H1 (cell line): ENCODE measurements around the gene HLA-DMB. TPM values are rescaled to one million over a fixed set of nuclear protein-coding genes. Genes with fewer than 3 reads are reported as not detected.

Experiments used
- CTCF ChIA-PET: fragments of 300-600 bp; sonication (Branson Sonifier 250); formaldehyde crosslinking; loops from one replicate; lab custom pipeline; 2021; ENCODE audit not compliant: partially characterized antibody; lab: Charles Lee
- POLR2A ChIA-PET: fragments of 300-600 bp; sonication (Branson Sonifier 250); formaldehyde crosslinking; loops from one replicate; lab custom pipeline; 2021; ENCODE audit warnings: inconsistent platforms; ENCODE audit not compliant: partially characterized antibody; lab: Charles Lee
- DNase-seq, 2 experiments: peaks; one replicate each; pipeline versions ENCODE4 v3.0.0 to v3.0.0-alpha.2; 2010 to 2022; ENCODE audit warnings: low spot score in 2 of 2, low read depth in 1 of 2, mixed read lengths in 1 of 2
- FAIRE-seq: peaks from 2 replicates; lab custom pipeline; 2011; peaks lifted over from hg19 to GRCh38; lab: Jason Lieb, UNC
- H2AFZ ChIP-seq: 2 replicates; pipeline ENCODE4 v1.8.1; 2012; ENCODE audit warnings: low read length, inconsistent platforms
- H2AK5ac ChIP-seq: 2 replicates; pipeline ENCODE4 v1.6.1; 2013; ENCODE audit warnings: low read depth, low read length
- H2BK120ac ChIP-seq: replicated peaks from 2 replicates; pipeline ENCODE3; 2013; ENCODE audit warnings: low read depth, low read length, inconsistent platforms
- H2BK12ac ChIP-seq: 2 replicates; pipeline ENCODE4 v1.6.1; 2013; ENCODE audit warnings: low read depth, low read length
- H2BK15ac ChIP-seq: 2 replicates; pipeline ENCODE4 v1.6.1; 2013; ENCODE audit warnings: low read length
- H2BK20ac ChIP-seq: 2 replicates; pipeline ENCODE4 v1.6.1; 2013; ENCODE audit warnings: low read length
- H2BK5ac ChIP-seq: 2 replicates; pipeline ENCODE4 v1.6.1; 2013; ENCODE audit warnings: low read depth, low read length
- H3K14ac ChIP-seq: 2 replicates; pipeline ENCODE4 v1.6.1; 2013; ENCODE audit warnings: inconsistent platforms; ENCODE audit not compliant: insufficient read length
- H3K18ac ChIP-seq: 2 replicates; pipeline ENCODE4 v1.6.1; 2013; ENCODE audit warnings: low read length; ENCODE audit errors: extremely low read depth
- H3K23ac ChIP-seq: 2 replicates; pipeline ENCODE4 v1.6.1; 2013; ENCODE audit warnings: inconsistent platforms; ENCODE audit not compliant: insufficient read length
- H3K23me2 ChIP-seq: 2 replicates; pipeline ENCODE4 v1.6.1; 2013; ENCODE audit warnings: low read depth, low read length
- H3K27ac ChIP-seq: 2 replicates; pipeline ENCODE4 v1.6.1; 2011; ENCODE audit warnings: low read depth, low read length, inconsistent platforms
- H3K27me3 ChIP-seq, 4 experiments: replicated peaks in 1 of 4; 1 replicate in 1 of 4; 2 replicates in 3 of 4; pipeline versions ENCODE4 v1.6.1 to v1.8.1; 2011 to 2013; ENCODE audit warnings: low read length in 3 of 4, mild to moderate bottlenecking in 3 of 4, inconsistent platforms in 2 of 4, mixed read lengths in 2 of 4, moderate library complexity in 1 of 4; ENCODE audit not compliant: control insufficient read depth in 3 of 4, insufficient read depth in 3 of 4; ENCODE audit errors: extremely low read depth in 1 of 4
- H3K36me3 ChIP-seq, 4 experiments: 2 replicates each; pipeline versions ENCODE4 v1.6.1 to v1.8.1; 2011 to 2013; ENCODE audit warnings: mild to moderate bottlenecking in 4 of 4, low read length in 3 of 4, moderate library complexity in 2 of 4, control low read depth in 1 of 4, inconsistent platforms in 1 of 4; ENCODE audit not compliant: insufficient read depth in 4 of 4, control insufficient read depth in 2 of 4
- H3K4ac ChIP-seq: replicated peaks from 2 replicates; pipeline ENCODE3; 2013; ENCODE audit warnings: low read length, low read depth, mixed read lengths, inconsistent platforms; ENCODE audit not compliant: insufficient read length
- H3K4me1 ChIP-seq, 4 experiments: replicated peaks in 1 of 4; 1 replicate in 1 of 4; 2 replicates in 3 of 4; pipeline versions ENCODE4 v1.6.1 to v1.8.1; 2011 to 2013; ENCODE audit warnings: low read length in 3 of 4, inconsistent platforms in 2 of 4, mixed read lengths in 1 of 4; ENCODE audit not compliant: insufficient read depth in 4 of 4, control insufficient read depth in 3 of 4
- H3K4me2 ChIP-seq, 2 experiments: 2 replicates each; pipeline versions ENCODE4 v1.6.1 to v1.8.1; 2011 to 2013; ENCODE audit warnings: low read depth in 2 of 2, low read length in 2 of 2, control low read depth in 1 of 2, inconsistent platforms in 1 of 2, mild to moderate bottlenecking in 1 of 2; ENCODE audit not compliant: insufficient read depth in 1 of 2
- H3K4me3 ChIP-seq, 4 experiments: fragments of 200-600, 300-600 bp in 1 of 4; sonication (generic), shearing (Covaris generic), sonication (Bioruptor Twin) in 1 of 4; 2 replicates each; pipeline versions ENCODE4 v1.5.1 to v1.8.1; 2011 to 2016; ENCODE audit warnings: low read length in 4 of 4, low read depth in 3 of 4, control low read depth in 2 of 4, inconsistent platforms in 2 of 4, mild to moderate bottlenecking in 2 of 4, mixed read lengths in 1 of 4, moderate library complexity in 1 of 4; ENCODE audit not compliant: insufficient read depth in 2 of 4; ENCODE audit errors: extremely low read depth in 1 of 4
- H3K56ac ChIP-seq: replicated peaks from 2 replicates; pipeline ENCODE3; 2013; ENCODE audit warnings: low read depth, mild to moderate bottlenecking, mixed read lengths, low read length, inconsistent platforms; ENCODE audit not compliant: insufficient read length
- H3K79me1 ChIP-seq: 2 replicates; pipeline ENCODE4 v1.6.1; 2013; ENCODE audit warnings: low read depth, low read length, control low read depth
- H3K79me2 ChIP-seq, 2 experiments: 2 replicates each; pipeline versions ENCODE4 v1.6.1 to v1.8.1; 2012 to 2013; ENCODE audit warnings: low read length in 2 of 2, mild to moderate bottlenecking in 2 of 2, inconsistent platforms in 1 of 2; ENCODE audit not compliant: insufficient read depth in 2 of 2, control insufficient read depth in 1 of 2
- H3K9ac ChIP-seq, 4 experiments: replicated peaks in 1 of 4; 1 replicate in 1 of 4; 2 replicates in 3 of 4; pipeline versions ENCODE4 v1.6.1 to v1.8.1; 2011 to 2013; ENCODE audit warnings: low read depth in 3 of 4, low read length in 3 of 4, control low read depth in 2 of 4, mild to moderate bottlenecking in 2 of 4, moderate library complexity in 2 of 4, inconsistent platforms in 1 of 4; ENCODE audit errors: extremely low read depth in 1 of 4
- H3K9me3 ChIP-seq, 2 experiments: 2 replicates each; pipeline versions ENCODE4 v1.6.1 to v1.8.1; 2012 to 2013; ENCODE audit warnings: mild to moderate bottlenecking in 2 of 2, moderate library complexity in 2 of 2, control low read depth in 1 of 2, inconsistent platforms in 1 of 2, low read depth in 1 of 2, low read length in 1 of 2, mixed read lengths in 1 of 2; ENCODE audit not compliant: insufficient read depth in 2 of 2
- H4K20me1 ChIP-seq, 2 experiments: replicated peaks in 1 of 2; 2 replicates each; pipeline versions ENCODE3 to v1.8.1; 2011 to 2013; ENCODE audit warnings: inconsistent platforms in 2 of 2, low read length in 2 of 2, mild to moderate bottlenecking in 1 of 2; ENCODE audit not compliant: insufficient read depth in 2 of 2, control insufficient read depth in 1 of 2
- H4K5ac ChIP-seq: 2 replicates; pipeline ENCODE4 v1.6.1; 2013; ENCODE audit warnings: low read length, low read depth, mixed read lengths, inconsistent platforms; ENCODE audit not compliant: insufficient read length
- H4K8ac ChIP-seq: 2 replicates; pipeline ENCODE4 v1.8.0; 2013; ENCODE audit warnings: mild to moderate bottlenecking, moderate library complexity, low read length, inconsistent platforms; ENCODE audit not compliant: insufficient read depth; ENCODE audit errors: extremely low read depth
- H4K91ac ChIP-seq: replicated peaks from 2 replicates; pipeline ENCODE3; 2013; ENCODE audit warnings: low read length, mixed read lengths, inconsistent platforms; ENCODE audit not compliant: insufficient read length
- BRCA1 ChIP-seq: IDR thresholded peaks from 2 replicates; pipeline ENCODE4 v1.6.1; 2012; ENCODE audit warnings: low read depth, low read length, improper control_type of control experiment
- CTCF ChIP-seq, 3 experiments: IDR thresholded peaks; 1 replicate in 2 of 3; 2 replicates in 1 of 3; pipeline versions ENCODE4 v1.5.1 to v1.6.1; 2011; ENCODE audit warnings: low read length in 3 of 3, mild to moderate bottlenecking in 3 of 3, inconsistent platforms in 2 of 3, low read depth in 1 of 3, moderate library complexity in 1 of 3; ENCODE audit not compliant: insufficient read depth in 1 of 3; ENCODE audit errors: control extremely low read depth in 1 of 3
- GABPA ChIP-seq: IDR thresholded peaks from 2 replicates; pipeline ENCODE4 v1.6.1; 2011; ENCODE audit warnings: mild to moderate bottlenecking, low read length, moderate library complexity, borderline replicate concordance; ENCODE audit not compliant: insufficient read depth
- KDM5A ChIP-seq: fragments of 200-600 bp; IDR thresholded peaks from 2 replicates; pipeline ENCODE4 v1.7.1; 2012; ENCODE audit warnings: mild to moderate bottlenecking, low read length, inconsistent platforms, mixed read lengths
- MAFK ChIP-seq: IDR thresholded peaks from 2 replicates; pipeline ENCODE4 v1.6.1; 2012; ENCODE audit warnings: low read depth, mild to moderate bottlenecking, improper control_type of control experiment, low read length
- SIRT6 ChIP-seq: IDR thresholded peaks from one replicate; pipeline ENCODE4 v1.7.1; 2012; ENCODE audit warnings: low read length, inconsistent platforms
- SUZ12 ChIP-seq: fragments of 200-600 bp; sonication (generic); IDR thresholded peaks from 2 replicates; pipeline ENCODE4 v1.6.1; 2012; ENCODE audit warnings: mild to moderate bottlenecking, inconsistent platforms, low read length, moderate library complexity, mixed read lengths
- TAF7 ChIP-seq: optimal IDR thresholded peaks from 2 replicates; pipeline ENCODE3; 2011; ENCODE audit warnings: low read depth, mild to moderate bottlenecking, inconsistent platforms, low read length, moderate library complexity, borderline replicate concordance
- ZNF274 ChIP-seq: IDR thresholded peaks from 2 replicates; pipeline ENCODE4 v1.7.0; 2012; ENCODE audit warnings: low read length, borderline replicate concordance; ENCODE audit errors: extremely low read depth
- WGBS, 2 experiments: shearing (Covaris generic) in 1 of 2; methylation state at CpG; one replicate each; pipeline versions ENCODE4 v1.1.6 to v1.1.7; 2013 to 2015; ENCODE audit warnings: low lambda C conversion rate in 2 of 2, mixed read lengths in 2 of 2, inconsistent platforms in 1 of 2, low coverage in 1 of 2, missing lambda C conversion rate in 1 of 2; ENCODE audit not compliant: insufficient replicate concordance in 2 of 2, insufficient coverage in 1 of 2, insufficient read length in 1 of 2; ENCODE audit errors: extremely low coverage in 1 of 2, missing lambda C conversion rate in 1 of 2; 5-methylcytosine and 5-hydroxymethylcytosine counted together
- polyA plus RNA-seq, 7 experiments: library from polyadenylated mRNA; depleted of rRNA in 3 of 7; stranded (reverse) in 5 of 7; unstranded in 2 of 7; fragments of >200 nt in 5 of 7; fragments of 200-250 nt in 2 of 7; gene quantifications; 1 replicate in 5 of 7; 2 replicates in 1 of 7; 4 replicates in 1 of 7; pipeline versions ENCODE4 v1.2.1 to v1.2.3, GENCODE V29; 2011 to 2013; ENCODE audit warnings: missing spikeins in 2 of 7, mixed read lengths in 2 of 7
- total RNA-seq: library from RNA; stranded (reverse); fragmentation: NEBNext Ultra II Directional; extraction: Animal tissue kit (Norgen Biotek cat#: 25700); gene quantifications from 2 replicates; pipeline ENCODE4 v1.2.1, GENCODE V29; 2021

HLA-DMB gene
- total and polyA plus RNA-seq, 2 of the 8 experiments (the other 6 are each of a cell fraction or from before 2014, with no cell fraction given), result 2.7 to 4.7 TPM

GRCh38 chr6:32974016-32974333 is 33.1 kb upstream of the HLA-DMB start:
- FAIRE-seq, result no peak
- no peaks in the 10 kb centered on the region; a peak in 2 of 4 replicates for H3K9me3 ChIP-seq

More at GRCh38 chr6:32974016-32974333, 33.1 kb upstream of the HLA-DMB start:
- H3K36me3 ChIP-seq, result peaks cover 45 to 70% (median 56%) of the 10 kb centered on the region in 4 experiments
- TF ChIP-seq BRCA1 (no peak), MAFK (no peak), KDM5A (no peak), SIRT6 (no peak), GABPA (no peak), CTCF (IDR thresholded peaks at IDR 0.05; ENCODE audit: control extremely low read depth in 1 of 3, insufficient read depth in 1 of 3, low read depth in 1 of 3, low read length in 3 of 3) (no peak), SUZ12 (no peak), ZNF274 (no peak), TAF7 (no peak)
- H4K20me1 ChIP-seq, result peaks cover 55 to 57% of the 10 kb centered on the region in 2 experiments
- no peak overlapping the region for H2BK20ac ChIP-seq
- peaks cover 44 to 85% of the 10 kb centered on the region in 2 experiments for H3K79me2 ChIP-seq
- no peak overlapping the region for H3K23ac ChIP-seq
- CTCF ChIA-PET, result interaction anchor here (0.9 to 14.6 kb wide), 2 partner anchors 9 to 41 kb away, joined by 3 to 110 read pairs; no protein-coding TSS in a partner anchor
- no peak overlapping the region for H3K4ac ChIP-seq
- H3K4me3 ChIP-seq, result peak overlapping the region; percentile 90 to 99 (median 98)
- H2AK5ac ChIP-seq, result no peak overlapping the region
- H3K79me1 ChIP-seq, result peaks cover 11% of the 10 kb centered on the region
- peak overlapping the region; percentile 75 to 88 for H3K4me2 ChIP-seq
- POLR2A ChIA-PET, result interaction anchor here (0.6 to 33.3 kb wide), 20 partner anchors 6 to 303 kb away, joined by 3 to 1158 read pairs (median 4); partner anchors contain the start of genes B3GALT4, BRD2, HLA-DMA and HLA-DMB
- no peak overlapping the region for H4K5ac ChIP-seq
- no peak overlapping the region for H2BK5ac ChIP-seq
- H3K4me1 ChIP-seq, result peaks cover 0 to 11% (median 6%) of the 10 kb centered on the region in 4 experiments; a peak in 5 of 7 replicates
- H3K56ac ChIP-seq, result no peak overlapping the region
- no peak overlapping the region for H2BK120ac ChIP-seq
- H2BK12ac ChIP-seq, result no peak overlapping the region
- no peak overlapping the region for H3K14ac ChIP-seq
- peak overlapping the region in 2 of 4 experiments; percentile 93 to 94; a peak in 2 of 7 replicates for H3K9ac ChIP-seq
- no peak overlapping the region for H3K18ac ChIP-seq
- H3K27me3 ChIP-seq, result no peaks in the 10 kb centered on the region
- peaks cover 19% of the 10 kb centered on the region for H3K23me2 ChIP-seq
- 9% methylated on average over 4 of the region's 4 CpGs; no CpG with 5 or more reads in 1 of the 2 experiments for WGBS, 2 experiments
- H2BK15ac ChIP-seq, result no peak overlapping the region
- DNase-seq, result no peak
- H2AFZ ChIP-seq, result no peak overlapping the region
- H4K8ac ChIP-seq, result no peak overlapping the region
- H4K91ac ChIP-seq, result no peak overlapping the region
- no peak overlapping the region for H3K27ac ChIP-seq
